ENCODE results near the gene VIT.

VIT gene

DNA sequence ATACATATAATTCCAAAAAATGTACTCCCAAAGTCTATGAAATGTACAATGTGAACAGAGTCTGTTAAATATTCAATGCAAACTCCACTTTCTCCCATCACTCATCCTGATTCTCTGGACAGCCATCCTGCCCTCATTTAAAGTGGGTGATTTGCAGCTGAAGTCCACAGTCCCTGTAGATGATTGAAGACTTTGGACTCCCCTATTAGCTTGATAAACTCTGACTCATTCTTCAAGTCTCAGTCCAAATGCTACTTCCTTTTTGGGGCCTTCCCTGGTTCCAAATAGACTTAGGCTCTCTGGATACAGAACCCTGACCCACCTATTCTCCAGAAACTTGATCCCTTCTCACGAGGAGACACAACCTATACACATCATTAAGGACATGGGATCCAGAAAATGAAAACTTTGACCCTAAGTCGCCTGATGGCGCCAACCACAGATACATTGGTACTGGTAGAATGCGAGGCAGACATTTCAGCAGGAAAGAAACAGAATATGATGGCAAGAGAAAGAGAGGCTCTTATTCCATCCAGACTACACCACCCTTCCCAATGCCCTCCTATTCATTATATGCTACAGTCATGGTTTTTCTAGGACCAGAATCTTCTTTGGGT, 122.7 kb downstream of the VIT start:
- Histone ChIP-seq H3K4me2 (ENCODE audit: low read depth, low read length, poor library complexity, severe bottlenecking) (no peak overlapping the region), H4K20me1 (ENCODE audit: low read depth, low read length) (no peaks in the 10 kb centered on the region), H3F3A (ENCODE audit: insufficient read depth) (no peaks in the 10 kb centered on the region), H3K27ac (ENCODE audit: low read depth, low read length) (no peak overlapping the region), H3K9me2 (replicated peaks; ENCODE audit: insufficient read depth, low read length) (no peaks in the 10 kb centered on the region), H3K36me3 (ENCODE audit: low read length) (no peaks in the 10 kb centered on the region), H3K4me3 (ENCODE audit: insufficient read depth, low read length, poor library complexity, severe bottlenecking) (no peak overlapping the region), H3K27me3 (ENCODE audit: low read length) (no peaks in the 10 kb centered on the region), H3K9me3 (ENCODE audit: insufficient read depth, low read length) (no peaks in the 10 kb centered on the region), H3K79me2 (ENCODE audit: insufficient read depth, low read length) (no peaks in the 10 kb centered on the region), H2AFZ (ENCODE audit: low read depth, low read length, severe bottlenecking) (no peak overlapping the region), H3K9ac (ENCODE audit: low read length) (no peak overlapping the region)
- TF ChIP-seq EZH2phosphoT487 (conservative IDR thresholded peaks at IDR 0.05; ENCODE audit: low read length): no peak
- no peak for TF ChIP-seq CTCF (IDR thresholded peaks at IDR 0.05; ENCODE audit: insufficient read depth, low read length, poor library complexity, severe bottlenecking)

- H3K4me2 ChIP-seq (ENCODE audit: low read depth, low read length, poor library complexity, severe bottlenecking): no peak overlapping the region
- TF ChIP-seq EZH2phosphoT487 (conservative IDR thresholded peaks at IDR 0.05; ENCODE audit: low read length): no peak
- TF ChIP-seq CTCF (IDR thresholded peaks at IDR 0.05; ENCODE audit: insufficient read depth, low read length, poor library complexity, severe bottlenecking): no peak
- no peaks in the 10 kb centered on the region for H3K9me3 ChIP-seq (ENCODE audit: insufficient read depth, low read length)
- no peaks in the 10 kb centered on the region for H3K36me3 ChIP-seq (ENCODE audit: low read length)
- H3K79me2 ChIP-seq (ENCODE audit: insufficient read depth, low read length): no peaks in the 10 kb centered on the region
- H2AFZ ChIP-seq (ENCODE audit: low read depth, low read length, severe bottlenecking): no peak overlapping the region
- H3F3A ChIP-seq (ENCODE audit: insufficient read depth): no peaks in the 10 kb centered on the region
- no peaks in the 10 kb centered on the region for H4K20me1 ChIP-seq (ENCODE audit: low read depth, low read length)
- H3K27me3 ChIP-seq (ENCODE audit: low read length): no peaks in the 10 kb centered on the region
- H3K9ac ChIP-seq (ENCODE audit: low read length): no peak overlapping the region
- no peak overlapping the region for H3K27ac ChIP-seq (ENCODE audit: low read depth, low read length)
- no peak overlapping the region for H3K4me3 ChIP-seq (ENCODE audit: insufficient read depth, low read length, poor library complexity, severe bottlenecking)
- H3K9me2 ChIP-seq (replicated peaks; ENCODE audit: insufficient read depth, low read length): no peaks in the 10 kb centered on the region
These were observed 124.6 kb downstream of the VIT start for GRCh38 chr2:36820942-36821605.

DNA sequence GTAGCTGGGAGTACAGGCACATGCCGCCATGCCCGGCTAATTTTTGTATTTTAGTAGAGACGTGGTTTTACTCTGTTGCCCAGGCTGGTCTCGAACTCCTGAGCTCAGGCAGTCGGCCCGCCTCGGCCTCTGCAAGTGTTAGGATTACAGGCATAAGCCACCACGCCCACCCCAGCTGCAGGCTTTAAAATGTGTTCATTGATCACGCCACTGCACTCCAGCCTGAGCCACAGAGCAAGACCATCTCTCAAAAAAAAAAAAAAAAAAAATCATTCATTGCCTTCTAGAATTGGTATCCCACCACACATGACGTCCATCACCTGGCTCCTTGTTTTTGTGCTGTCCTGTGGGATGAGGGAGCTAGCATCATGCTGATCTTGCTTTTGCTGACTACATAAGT, 127.4 kb downstream of the VIT start:
- Histone ChIP-seq H3K4me2 (ENCODE audit: low read depth, low read length, poor library complexity, severe bottlenecking) (no peak overlapping the region), H4K20me1 (ENCODE audit: low read depth, low read length) (no peaks in the 10 kb centered on the region), H3F3A (ENCODE audit: insufficient read depth) (no peaks in the 10 kb centered on the region), H2AFZ (ENCODE audit: low read depth, low read length, severe bottlenecking) (no peak overlapping the region), H3K27me3 (ENCODE audit: low read length) (no peaks in the 10 kb centered on the region), H3K9ac (ENCODE audit: low read length) (no peak overlapping the region), H3K9me3 (ENCODE audit: insufficient read depth, low read length) (no peaks in the 10 kb centered on the region), H3K36me3 (ENCODE audit: low read length) (no peaks in the 10 kb centered on the region), H3K9me2 (replicated peaks; ENCODE audit: insufficient read depth, low read length) (no peaks in the 10 kb centered on the region), H3K79me2 (ENCODE audit: insufficient read depth, low read length) (no peaks in the 10 kb centered on the region), H3K4me3 (ENCODE audit: insufficient read depth, low read length, poor library complexity, severe bottlenecking) (no peak overlapping the region), H3K27ac (ENCODE audit: low read depth, low read length) (no peak overlapping the region)
- TF ChIP-seq CTCF (IDR thresholded peaks at IDR 0.05; ENCODE audit: insufficient read depth, low read length, poor library complexity, severe bottlenecking) (no peak), EZH2phosphoT487 (conservative IDR thresholded peaks at IDR 0.05; ENCODE audit: low read length) (no peak)

Data from SU-DHL-6 (cell line).